ENCODE results near the gene PPP2R1A.

GRCh38 chr19:52217576-52217975 is 27.7 kb downstream of the PPP2R1A start:
- TF ChIP-seq CTCF (IDR thresholded peaks at IDR 0.05) (no peak), POLR2AphosphoS5 (IDR thresholded peaks at IDR 0.05) (no peak)
